NAMALWA (cell line): Measurements from ENCODE around the gene USP9X.
"Not testable (repeated sequence)": the region's sequence is repeated elsewhere in the genome, so short reads cannot be mapped to it uniquely, and the experiment has no call there.

Experiments
- DNase-seq: peaks from one replicate; pipeline ENCODE4 v3.0.0-alpha.2; 2015; ENCODE audit warnings: low spot score

USP9X gene, protein sequence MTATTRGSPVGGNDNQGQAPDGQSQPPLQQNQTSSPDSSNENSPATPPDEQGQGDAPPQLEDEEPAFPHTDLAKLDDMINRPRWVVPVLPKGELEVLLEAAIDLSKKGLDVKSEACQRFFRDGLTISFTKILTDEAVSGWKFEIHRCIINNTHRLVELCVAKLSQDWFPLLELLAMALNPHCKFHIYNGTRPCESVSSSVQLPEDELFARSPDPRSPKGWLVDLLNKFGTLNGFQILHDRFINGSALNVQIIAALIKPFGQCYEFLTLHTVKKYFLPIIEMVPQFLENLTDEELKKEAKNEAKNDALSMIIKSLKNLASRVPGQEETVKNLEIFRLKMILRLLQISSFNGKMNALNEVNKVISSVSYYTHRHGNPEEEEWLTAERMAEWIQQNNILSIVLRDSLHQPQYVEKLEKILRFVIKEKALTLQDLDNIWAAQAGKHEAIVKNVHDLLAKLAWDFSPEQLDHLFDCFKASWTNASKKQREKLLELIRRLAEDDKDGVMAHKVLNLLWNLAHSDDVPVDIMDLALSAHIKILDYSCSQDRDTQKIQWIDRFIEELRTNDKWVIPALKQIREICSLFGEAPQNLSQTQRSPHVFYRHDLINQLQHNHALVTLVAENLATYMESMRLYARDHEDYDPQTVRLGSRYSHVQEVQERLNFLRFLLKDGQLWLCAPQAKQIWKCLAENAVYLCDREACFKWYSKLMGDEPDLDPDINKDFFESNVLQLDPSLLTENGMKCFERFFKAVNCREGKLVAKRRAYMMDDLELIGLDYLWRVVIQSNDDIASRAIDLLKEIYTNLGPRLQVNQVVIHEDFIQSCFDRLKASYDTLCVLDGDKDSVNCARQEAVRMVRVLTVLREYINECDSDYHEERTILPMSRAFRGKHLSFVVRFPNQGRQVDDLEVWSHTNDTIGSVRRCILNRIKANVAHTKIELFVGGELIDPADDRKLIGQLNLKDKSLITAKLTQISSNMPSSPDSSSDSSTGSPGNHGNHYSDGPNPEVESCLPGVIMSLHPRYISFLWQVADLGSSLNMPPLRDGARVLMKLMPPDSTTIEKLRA (N-terminal part only)

DNA sequence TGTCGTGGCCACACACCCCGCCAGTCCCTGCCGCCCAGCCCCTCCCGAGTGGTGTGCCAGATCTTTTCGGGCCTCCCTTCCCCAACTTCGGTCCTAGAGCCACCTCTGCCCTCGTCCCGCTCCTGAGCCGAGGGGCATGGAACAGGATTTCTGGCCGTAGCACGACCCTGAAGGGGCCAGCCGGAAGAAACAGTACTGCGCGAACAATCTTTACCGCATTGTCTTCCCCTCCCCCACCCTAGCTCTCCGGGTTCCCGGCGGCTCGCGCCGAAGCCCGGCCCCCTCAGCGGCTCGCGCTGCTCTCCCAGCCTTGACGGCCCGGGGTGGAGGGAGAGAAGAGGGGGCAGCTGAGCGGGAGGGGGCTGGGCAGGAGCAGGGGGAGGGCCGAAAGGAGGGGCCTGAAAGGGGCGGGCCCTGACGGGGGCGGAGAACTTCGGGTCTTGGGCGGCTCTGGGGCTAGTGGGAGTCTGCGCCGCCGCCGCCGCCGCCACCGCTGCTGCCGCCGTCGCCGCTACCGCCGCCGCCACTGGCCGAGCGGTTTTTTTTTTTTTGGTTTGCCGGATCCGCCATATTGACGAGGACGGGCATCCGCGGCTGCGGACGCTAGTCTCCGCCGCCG lies at the start of gene USP9X:
Gene USP9X (plus strand): TSS at position 553 of the 619 bp plus-strand sequence. CDS start 38,184 bp downstream, outside the sequence.
- DNase-seq, result peak; percentile 87

- no peak for DNase-seq
Measured at GRCh38 chrX:41035582-41035981, 49.7 kb upstream of the USP9X start.

GRCh38 chrX:41036668-41037326 lies 48.4 kb upstream of the USP9X start:
- DNase-seq, result no peak

DNA sequence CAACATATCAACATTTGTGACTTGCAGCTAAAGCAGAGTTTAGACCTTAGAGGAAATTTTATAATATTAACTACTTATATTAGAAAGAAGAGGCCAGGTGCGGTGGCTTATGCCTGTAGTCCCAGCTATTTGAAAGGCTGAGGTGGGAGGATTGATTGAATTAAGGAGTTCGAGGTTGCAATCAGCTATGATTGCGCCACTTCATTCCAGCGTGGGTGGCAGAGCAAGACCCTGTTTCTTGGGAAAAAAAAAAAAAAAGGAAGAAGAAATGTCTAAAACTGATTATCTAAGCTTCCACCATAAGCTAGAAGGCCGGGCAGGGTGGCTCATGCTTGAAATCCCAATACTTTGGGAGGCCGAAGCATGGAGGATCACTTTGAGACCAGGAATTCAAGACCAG lies 42.0 kb upstream of the USP9X start:
- no peak for DNase-seq

GRCh38 chrX:41043674-41044345 lies 41.4 kb upstream of the USP9X start:
- DNase-seq, result no peak

DNA sequence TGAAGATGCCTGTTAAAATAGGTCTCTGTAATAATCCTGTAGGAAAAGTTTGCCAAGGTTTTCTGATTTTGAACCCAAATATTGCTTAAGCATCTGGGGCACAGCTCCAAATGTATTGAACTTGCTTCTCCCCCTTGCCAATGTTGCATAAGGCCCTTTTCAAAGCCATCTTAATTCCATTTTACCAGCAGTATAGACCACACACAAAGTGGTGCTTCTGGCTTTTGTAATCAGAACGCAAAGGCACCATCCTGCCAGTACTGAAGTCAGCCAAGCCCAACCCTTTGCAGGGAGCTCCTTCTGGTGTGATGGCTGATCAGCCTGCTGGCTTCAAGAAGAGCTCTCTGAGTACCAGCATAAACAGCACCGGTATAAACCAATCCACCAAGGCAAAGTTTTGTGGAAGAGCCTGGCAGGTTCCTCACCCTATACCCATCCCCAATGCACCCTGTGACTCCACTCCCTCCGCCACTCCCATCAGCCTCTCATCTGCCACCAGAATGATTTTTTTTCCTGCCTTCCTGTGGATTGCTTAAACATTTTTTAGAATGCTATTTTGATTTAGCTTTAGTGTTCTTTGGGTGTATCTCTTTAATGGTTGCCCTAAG lies 39.2 kb upstream of the USP9X start:
- no peak for DNase-seq

DNA sequence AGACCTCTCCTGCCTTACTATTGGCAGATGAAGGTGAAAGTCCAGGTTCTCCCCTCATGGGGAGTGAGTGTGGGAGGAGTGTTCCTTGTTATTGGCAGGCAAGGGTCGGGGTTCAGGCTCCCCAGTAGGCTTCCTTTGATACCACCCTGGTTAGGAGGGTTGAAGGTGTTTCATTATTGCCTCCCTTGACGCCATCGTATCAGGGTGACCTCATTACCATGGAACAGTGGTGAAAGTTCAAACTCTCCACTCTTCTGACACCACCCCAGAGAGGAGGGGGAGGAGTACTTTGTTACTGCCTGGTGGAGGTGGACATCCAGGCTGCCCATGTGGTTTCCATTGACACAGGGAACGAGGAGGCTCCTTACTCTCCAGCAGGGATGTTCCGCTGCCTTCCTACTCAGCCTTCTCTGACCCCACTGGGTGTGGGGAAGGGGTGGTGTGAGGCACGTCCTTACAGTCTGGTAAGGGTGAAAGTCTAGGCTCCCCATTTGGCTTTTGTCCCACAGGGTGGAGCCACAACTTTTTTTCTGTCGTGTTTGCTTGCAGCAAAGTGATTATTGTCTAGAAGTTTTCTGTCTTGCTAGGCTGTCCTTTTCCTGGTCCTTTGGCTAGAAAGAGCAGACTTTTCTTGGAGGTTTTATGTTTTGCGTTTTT lies 37.2 kb upstream of the USP9X start:
- DNase-seq, result no peak

DNA sequence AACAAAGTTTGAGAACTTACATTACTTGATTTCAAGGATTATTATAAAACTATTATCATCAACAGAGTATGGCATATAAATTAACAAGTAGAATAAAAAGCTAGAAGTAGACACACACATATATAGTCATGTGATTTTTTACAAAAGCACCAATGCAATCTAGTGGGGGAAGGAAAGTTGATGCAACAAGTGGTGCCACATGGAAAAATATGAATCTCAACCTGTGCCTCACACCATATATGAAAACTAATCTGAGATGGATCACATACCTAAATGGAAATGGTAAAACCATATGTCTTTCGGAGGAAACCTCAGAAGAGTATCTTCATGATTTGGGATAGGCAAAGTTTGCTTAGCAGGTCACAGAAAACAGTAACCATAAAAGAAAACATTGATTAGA lies 34.9 kb upstream of the USP9X start:
- DNase-seq, result no peak

GRCh38 chrX:41051288-41051687 lies 34.0 kb upstream of the USP9X start:
- no peak for DNase-seq

DNA sequence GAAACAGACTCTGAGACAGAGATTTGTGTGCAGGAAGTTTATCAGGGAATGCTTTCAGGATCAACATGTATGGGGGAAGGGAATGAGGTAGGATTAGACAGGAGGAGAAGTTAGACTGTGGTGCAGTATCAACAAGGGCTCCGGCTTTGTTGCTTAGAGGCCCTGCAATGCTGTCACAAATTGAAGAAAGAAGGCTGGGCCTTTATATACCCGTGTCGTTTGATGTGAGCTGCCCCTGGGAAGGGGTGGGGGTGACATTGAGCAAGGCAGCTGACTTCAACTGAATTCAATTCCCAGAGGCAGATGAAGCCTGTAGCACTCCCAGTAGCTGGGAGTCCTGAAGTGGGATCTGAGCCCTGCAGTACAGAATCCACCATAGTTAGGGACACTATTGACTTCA lies 29.5 kb upstream of the USP9X start:
- no peak for DNase-seq

DNA sequence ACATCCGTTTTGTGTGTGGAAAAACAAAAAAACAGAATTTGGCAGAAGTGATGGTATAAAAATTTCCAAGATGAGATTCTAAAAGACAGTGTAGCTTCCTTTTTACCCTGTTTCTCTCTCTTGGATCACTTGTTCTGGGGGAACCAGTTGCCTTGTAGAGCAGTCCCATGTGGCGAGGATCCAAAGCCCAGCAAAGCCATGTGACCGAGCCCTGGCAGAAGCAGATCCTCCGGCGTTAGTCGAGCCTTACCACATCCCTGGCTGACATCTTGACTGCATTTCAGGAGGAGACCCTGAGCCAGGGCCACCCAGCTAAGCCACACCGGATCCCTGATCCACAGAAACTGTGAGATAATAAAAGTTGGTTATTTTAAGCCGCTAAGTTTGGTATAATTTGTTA lies 22.0 kb upstream of the USP9X start:
- DNase-seq, result not testable (repeated sequence)

- no peak for DNase-seq
Measured at GRCh38 chrX:41064018-41064417, 21.2 kb upstream of the USP9X start.

GRCh38 chrX:41066391-41066790 lies 18.9 kb upstream of the USP9X start:
- DNase-seq, result no peak

- no peak for DNase-seq
Measured at GRCh38 chrX:41066969-41067368, 18.3 kb upstream of the USP9X start.

- no peak for DNase-seq
Measured at GRCh38 chrX:41067721-41068120, 17.5 kb upstream of the USP9X start.

GRCh38 chrX:41076742-41077141 lies 8.5 kb upstream of the USP9X start:
- no peak for DNase-seq

- DNase-seq, result no peak
Measured at GRCh38 chrX:41081821-41082220, 3.4 kb upstream of the USP9X start.

DNA sequence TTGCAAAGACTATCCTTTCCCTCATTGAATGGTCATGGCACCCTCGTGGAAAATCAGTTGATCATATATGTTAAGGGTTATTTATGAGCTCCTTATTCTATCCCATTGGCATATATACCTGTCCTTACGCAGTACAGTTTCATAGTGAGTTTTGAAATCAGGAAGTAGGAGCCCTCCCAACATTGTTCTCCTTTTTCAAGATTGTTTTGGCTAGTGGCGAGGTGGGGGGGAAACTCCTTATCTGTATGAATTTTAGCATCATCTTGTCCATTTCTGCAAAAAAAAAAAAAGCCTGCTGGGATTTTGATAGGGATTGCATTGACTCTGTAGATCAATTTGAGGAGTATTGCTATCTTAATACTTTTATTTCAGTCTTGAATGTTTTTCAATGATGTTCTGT lies 2.5 kb upstream of the USP9X start:
- DNase-seq, result no peak

DNA sequence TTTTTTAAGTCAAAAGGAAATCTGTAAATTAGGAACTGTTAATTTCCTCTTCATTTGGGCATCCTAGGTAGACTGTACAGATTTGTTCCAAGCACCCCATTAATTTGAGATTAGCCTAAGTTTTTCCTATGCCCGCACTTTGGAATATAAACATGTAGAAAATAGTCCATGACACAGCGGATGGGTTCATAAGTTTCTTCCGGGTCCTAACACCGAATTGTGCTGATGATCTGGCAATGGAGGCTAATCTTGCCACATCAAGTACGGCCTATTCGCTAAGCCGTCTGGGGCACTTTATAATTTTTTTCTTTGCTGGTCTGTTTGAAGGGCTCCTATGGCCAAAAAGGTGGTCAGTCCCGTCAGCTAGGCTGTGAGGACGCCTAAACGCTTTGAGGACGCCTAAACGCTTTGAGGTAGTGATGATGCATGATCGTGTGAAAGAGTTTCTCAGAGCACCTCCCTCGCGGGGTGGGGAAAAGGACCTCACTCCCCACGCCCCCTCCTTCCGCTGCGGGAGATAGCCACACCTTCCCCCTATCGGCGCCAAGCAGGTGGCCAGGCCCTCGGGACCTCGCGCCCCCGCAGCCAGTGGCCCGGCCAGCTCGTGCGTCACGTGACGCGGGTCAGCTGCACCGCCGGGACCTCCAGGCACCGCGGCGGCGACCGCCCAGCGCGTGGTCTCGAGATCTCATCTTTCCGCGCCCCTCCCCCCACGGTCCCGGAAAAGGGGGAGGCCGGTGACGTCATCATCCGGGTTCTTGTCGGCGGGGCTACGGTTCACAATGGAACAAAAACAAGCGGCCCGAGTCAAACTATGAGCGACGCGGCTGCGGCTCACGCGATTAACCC lies 977 bp upstream of the USP9X start:
- peak; percentile 94 for DNase-seq
